ENCODE data around the gene UMODL1. TPM values are rescaled to one million over a fixed set of nuclear protein-coding genes. Genes with fewer than 3 reads are reported as not detected.

UMODL1 gene
- total and polyA plus RNA-seq, 2 donors (not counting 1 experiment from before 2014, with no cell fraction given): not detected

DNA sequence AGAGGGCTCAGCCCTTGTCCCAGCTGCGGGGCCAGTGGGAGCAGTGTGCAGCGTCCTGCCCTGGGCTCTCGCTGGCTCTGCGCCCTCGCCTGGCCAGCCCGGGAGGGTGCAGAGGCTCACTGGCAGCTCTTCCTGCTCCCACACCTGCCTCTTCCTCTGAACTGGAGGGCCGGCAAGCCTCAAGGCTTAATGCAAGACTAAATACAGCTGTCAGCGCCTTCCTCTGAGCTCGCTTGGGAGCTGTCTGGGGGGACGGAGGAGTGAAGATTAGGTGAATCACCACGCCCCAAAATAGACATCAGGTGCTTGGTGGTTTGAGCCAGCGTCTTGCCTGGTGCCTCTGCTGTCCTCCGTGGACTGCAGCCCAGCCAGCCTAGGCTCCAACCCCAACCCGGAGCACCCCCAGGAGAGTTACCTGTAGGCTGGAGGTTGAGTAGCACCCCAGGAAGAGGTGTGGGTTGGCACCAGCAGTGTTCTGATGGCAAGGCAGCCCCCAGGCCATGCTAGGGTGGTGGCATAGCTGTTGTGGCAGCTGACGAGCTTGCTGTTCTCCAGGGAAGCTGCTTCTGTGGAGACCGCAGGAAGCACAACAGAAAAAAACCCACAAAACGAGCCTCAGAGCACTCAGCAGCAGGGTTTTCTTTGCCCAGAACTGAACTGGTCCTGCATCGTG lies 36.9 kb downstream of the UMODL1 start:
- H3K9ac ChIP-seq (ENCODE audit: insufficient read depth, low read length): no peak overlapping the region
- H3K4me3 ChIP-seq (replicated peaks in 1 of 4; ENCODE audit: control extremely low read depth in 1 of 4, insufficient read depth in 1 of 4, low read depth in 3 of 4, low read length in 4 of 4): no peak overlapping the region
- H4K20me1 ChIP-seq (ENCODE audit: control insufficient read depth, extremely low read depth, insufficient read depth, low read length): no peaks in the 10 kb centered on the region
- H3K27ac ChIP-seq (ENCODE audit: insufficient read depth, low read length): no peak overlapping the region
- no peaks in the 10 kb centered on the region for H3K79me2 ChIP-seq (ENCODE audit: control insufficient read depth, insufficient read depth, low read length)
- H2AFZ ChIP-seq (ENCODE audit: low read length): no peak overlapping the region
- TF ChIP-seq, protein P1, sequence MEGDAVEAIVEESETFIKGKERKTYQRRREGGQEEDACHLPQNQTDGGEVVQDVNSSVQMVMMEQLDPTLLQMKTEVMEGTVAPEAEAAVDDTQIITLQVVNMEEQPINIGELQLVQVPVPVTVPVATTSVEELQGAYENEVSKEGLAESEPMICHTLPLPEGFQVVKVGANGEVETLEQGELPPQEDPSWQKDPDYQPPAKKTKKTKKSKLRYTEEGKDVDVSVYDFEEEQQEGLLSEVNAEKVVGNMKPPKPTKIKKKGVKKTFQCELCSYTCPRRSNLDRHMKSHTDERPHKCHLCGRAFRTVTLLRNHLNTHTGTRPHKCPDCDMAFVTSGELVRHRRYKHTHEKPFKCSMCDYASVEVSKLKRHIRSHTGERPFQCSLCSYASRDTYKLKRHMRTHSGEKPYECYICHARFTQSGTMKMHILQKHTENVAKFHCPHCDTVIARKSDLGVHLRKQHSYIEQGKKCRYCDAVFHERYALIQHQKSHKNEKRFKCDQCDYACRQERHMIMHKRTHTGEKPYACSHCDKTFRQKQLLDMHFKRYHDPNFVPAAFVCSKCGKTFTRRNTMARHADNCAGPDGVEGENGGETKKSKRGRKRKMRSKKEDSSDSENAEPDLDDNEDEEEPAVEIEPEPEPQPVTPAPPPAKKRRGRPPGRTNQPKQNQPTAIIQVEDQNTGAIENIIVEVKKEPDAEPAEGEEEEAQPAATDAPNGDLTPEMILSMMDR (conservative IDR thresholded peaks at IDR 0.05 in 1 of 2, IDR thresholded peaks at IDR 0.05 in 1 of 2; ENCODE audit: low read depth in 1 of 2, low read length in 2 of 2): peak; percentile 62 to 78
- no peak for TF ChIP-seq EZH2 (IDR thresholded peaks at IDR 0.05; ENCODE audit: low read length, missing control alignments)
- H3K36me3 ChIP-seq (ENCODE audit: control insufficient read depth, insufficient read depth, low read length): no peaks in the 10 kb centered on the region
- H3K9me3 ChIP-seq (ENCODE audit: control insufficient read depth, insufficient read depth, low read depth, low read length): no peaks in the 10 kb centered on the region
- no peak overlapping the region for H3K4me2 ChIP-seq (ENCODE audit: extremely low read depth, insufficient read depth, low read length)
- DNase-seq (ENCODE audit: low read depth in 2 of 2): peak; percentile 48
- H3K27me3 ChIP-seq (ENCODE audit: control insufficient read depth, insufficient read depth, low read length): no peaks in the 10 kb centered on the region
- H3K4me1 ChIP-seq (ENCODE audit: control insufficient read depth, extremely low read depth, insufficient read depth, low read length): no peaks in the 10 kb centered on the region

DNA sequence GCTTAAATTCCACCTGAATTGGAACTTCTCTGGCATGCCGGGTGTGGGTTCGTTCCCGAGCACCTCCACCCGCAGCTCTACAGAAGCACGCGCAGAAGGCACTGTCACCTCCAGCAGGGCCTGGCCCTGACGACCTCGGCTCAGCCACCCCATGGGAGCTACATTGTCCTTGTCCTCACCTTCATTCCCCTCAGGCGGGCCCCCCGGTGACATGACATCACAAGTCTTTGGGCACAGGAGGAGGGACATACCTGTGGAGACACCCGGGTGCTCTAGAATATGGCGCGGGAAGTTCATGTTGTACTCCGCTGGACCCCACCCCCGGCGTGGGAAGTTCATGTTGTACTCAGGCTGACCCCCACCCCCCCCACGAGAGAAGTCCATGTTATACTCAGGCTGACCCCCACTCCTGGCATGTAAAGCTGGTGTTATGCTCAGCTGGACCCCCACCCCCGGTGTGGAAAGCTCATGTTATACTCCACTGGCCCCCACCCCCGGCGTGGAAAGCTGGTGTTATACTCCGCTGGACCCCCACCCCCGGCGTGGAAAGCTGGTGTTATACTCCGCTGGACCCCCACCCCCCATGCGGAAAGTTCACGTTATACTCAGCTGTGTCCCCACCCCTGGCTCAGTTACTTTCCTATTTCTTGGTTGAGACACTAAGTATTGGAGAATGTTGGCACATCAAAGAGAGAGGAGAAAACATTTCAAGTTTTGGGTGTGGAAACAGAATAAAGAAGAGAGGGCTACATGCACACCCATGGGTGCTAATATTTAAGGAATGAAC lies 37.6 kb downstream of the UMODL1 start:
- H3K4me1 ChIP-seq (ENCODE audit: control insufficient read depth, extremely low read depth, insufficient read depth, low read length): no peaks in the 10 kb centered on the region
- no peak overlapping the region for H3K9ac ChIP-seq (ENCODE audit: insufficient read depth, low read length)
- H3K27ac ChIP-seq (ENCODE audit: insufficient read depth, low read length): no peak overlapping the region
- no peak for DNase-seq (ENCODE audit: low read depth in 2 of 2)
- H3K9me3 ChIP-seq (ENCODE audit: control insufficient read depth, insufficient read depth, low read depth, low read length): no peaks in the 10 kb centered on the region
- no peaks in the 10 kb centered on the region for H3K79me2 ChIP-seq (ENCODE audit: control insufficient read depth, insufficient read depth, low read length)
- no peaks in the 10 kb centered on the region for H3K36me3 ChIP-seq (ENCODE audit: control insufficient read depth, insufficient read depth, low read length)
- no peak overlapping the region for H3K4me3 ChIP-seq (replicated peaks in 1 of 4; ENCODE audit: control extremely low read depth in 1 of 4, insufficient read depth in 1 of 4, low read depth in 3 of 4, low read length in 4 of 4)
- H2AFZ ChIP-seq (ENCODE audit: low read length): no peak overlapping the region
- H4K20me1 ChIP-seq (ENCODE audit: control insufficient read depth, extremely low read depth, insufficient read depth, low read length): no peaks in the 10 kb centered on the region
- H3K27me3 ChIP-seq (ENCODE audit: control insufficient read depth, insufficient read depth, low read length): no peaks in the 10 kb centered on the region
- TF ChIP-seq, protein P1 (conservative IDR thresholded peaks at IDR 0.05 in 1 of 2, IDR thresholded peaks at IDR 0.05 in 1 of 2; ENCODE audit: low read depth in 1 of 2, low read length in 2 of 2): no peak
- no peak for TF ChIP-seq EZH2 (IDR thresholded peaks at IDR 0.05; ENCODE audit: low read length, missing control alignments)
- H3K4me2 ChIP-seq (ENCODE audit: extremely low read depth, insufficient read depth, low read length): no peak overlapping the region

DNA sequence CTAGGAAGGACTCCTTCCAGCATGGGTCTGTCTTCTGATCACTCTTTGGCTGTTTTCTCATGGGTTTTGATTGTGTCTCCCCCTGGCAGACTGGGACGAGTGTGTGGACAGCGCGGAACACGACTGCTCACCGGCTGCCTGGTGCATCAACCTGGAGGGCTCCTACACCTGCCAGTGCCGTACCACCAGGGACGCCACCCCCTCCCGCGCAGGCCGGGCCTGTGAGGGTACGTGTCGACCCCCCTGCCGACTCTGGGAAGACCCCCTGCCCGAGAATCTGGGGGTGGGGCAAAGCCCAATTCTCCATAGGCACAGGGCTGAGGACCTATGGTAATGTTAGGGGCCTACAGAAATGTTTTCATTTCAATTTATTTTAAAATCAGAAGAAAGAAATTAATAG lies 38.4 kb downstream of the UMODL1 start:
- TF ChIP-seq EZH2 (IDR thresholded peaks at IDR 0.05; ENCODE audit: low read length, missing control alignments): no peak
- TF ChIP-seq, protein P1 (conservative IDR thresholded peaks at IDR 0.05 in 1 of 2, IDR thresholded peaks at IDR 0.05 in 1 of 2; ENCODE audit: low read depth in 1 of 2, low read length in 2 of 2): no peak

More for the DNA sequence above, 38.4 kb downstream of the UMODL1 start:
- Histone ChIP-seq H2AFZ (ENCODE audit: low read length) (no peak overlapping the region), H4K20me1 (ENCODE audit: control insufficient read depth, extremely low read depth, insufficient read depth, low read length) (no peaks in the 10 kb centered on the region), H3K27ac (ENCODE audit: insufficient read depth, low read length) (no peak overlapping the region), H3K79me2 (ENCODE audit: control insufficient read depth, insufficient read depth, low read length) (no peaks in the 10 kb centered on the region), H3K27me3 (ENCODE audit: control insufficient read depth, insufficient read depth, low read length) (no peaks in the 10 kb centered on the region), H3K4me2 (ENCODE audit: extremely low read depth, insufficient read depth, low read length) (no peak overlapping the region), H3K4me1 (ENCODE audit: control insufficient read depth, extremely low read depth, insufficient read depth, low read length) (no peaks in the 10 kb centered on the region), H3K4me3 (replicated peaks in 1 of 4; ENCODE audit: control extremely low read depth in 1 of 4, insufficient read depth in 1 of 4, low read depth in 3 of 4, low read length in 4 of 4) (no peak overlapping the region), H3K9me3 (ENCODE audit: control insufficient read depth, insufficient read depth, low read depth, low read length) (no peaks in the 10 kb centered on the region), H3K9ac (ENCODE audit: insufficient read depth, low read length) (no peak overlapping the region), H3K36me3 (ENCODE audit: control insufficient read depth, insufficient read depth, low read length) (no peaks in the 10 kb centered on the region)
- no peak for DNase-seq (ENCODE audit: low read depth in 2 of 2)

Data from fibroblast of lung (primary cell).